ENCODE data around the gene AQP3. TPM values are rescaled to one million over a fixed set of nuclear protein-coding genes. Genes with fewer than 3 reads are reported as not detected.
"Not testable (repeated sequence)": the region's sequence is repeated elsewhere in the genome, so short reads cannot be mapped to it uniquely, and the experiment has no call there.

Gene AQP3
- polyA plus RNA-seq (2013) = 10.4 and 11.8 TPM in 2 replicates

DNA sequence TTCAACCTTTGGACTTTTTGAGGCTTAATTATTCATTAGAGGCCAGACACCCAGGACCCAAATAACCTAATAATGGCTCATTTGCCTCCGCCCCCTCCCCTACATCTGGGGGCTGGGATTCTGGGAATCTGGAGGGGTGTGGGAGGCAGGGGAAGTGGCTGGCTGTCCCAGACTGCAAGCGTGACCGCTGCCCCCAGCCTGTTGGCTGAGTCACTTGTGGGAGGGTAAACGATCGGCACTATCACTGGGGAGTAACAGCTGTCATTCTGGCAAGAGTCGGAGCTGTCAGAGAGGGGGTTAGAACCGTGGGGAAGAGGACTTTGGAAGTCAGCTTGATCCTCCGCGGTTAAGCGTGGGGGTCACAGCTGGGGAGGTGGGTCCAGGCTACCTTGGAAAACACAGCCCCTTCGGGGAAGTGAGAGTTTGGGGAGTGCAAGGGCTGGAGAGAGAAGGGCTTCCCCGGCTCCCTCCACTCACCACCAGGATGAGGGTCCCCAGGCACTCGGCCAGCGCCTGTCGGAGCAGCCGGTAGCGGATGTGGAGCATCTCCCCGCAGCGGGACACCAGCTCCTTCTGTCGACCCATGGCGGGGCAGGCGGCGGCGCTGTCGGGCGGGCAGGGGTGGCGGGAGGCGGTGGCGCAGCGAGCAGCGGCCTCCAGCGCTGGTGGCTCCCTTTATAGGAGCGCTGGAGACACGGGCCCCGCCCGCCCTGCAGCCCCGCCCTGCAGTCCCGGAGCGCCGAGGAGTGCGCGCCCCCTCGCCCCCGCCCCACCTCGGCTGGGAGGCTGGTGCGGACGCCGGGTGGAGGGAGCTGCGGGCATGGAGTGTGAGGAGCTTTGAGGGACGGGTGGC is at the start of gene AQP3:
Gene AQP3 (minus strand): TSS at position 648 of the 853 bp plus-strand sequence. CDS start 63 bp downstream, at position 585.
- Histone ChIP-seq H4K91ac (ENCODE audit: low read depth, low read length) (no peak within 1 kb of the TSS), H2BK120ac (ENCODE audit: insufficient read depth, low read length, poor library complexity) (no peak within 1 kb of the TSS), H3K36me3 (ENCODE audit: control insufficient read depth in 1 of 2, insufficient read depth in 2 of 2, low read length in 2 of 2) (no peaks in the 10 kb centered on the region), H3K79me2 (ENCODE audit: control insufficient read depth, insufficient read depth, low read length, poor library complexity) (no peaks in the 10 kb centered on the region), H3K4me3 (ENCODE audit: low read depth, low read length) (peak within 1 kb of the TSS; percentile 0), H3K4me1 (ENCODE audit: control insufficient read depth in 1 of 2, insufficient read depth in 2 of 2, low read length in 2 of 2) (peaks cover 14 to 20% of the 10 kb centered on the region in 2 experiments), H3K9ac (ENCODE audit: low read length) (no peak within 1 kb of the TSS), H2BK5ac (ENCODE audit: low read depth, low read length, poor library complexity) (no peak within 1 kb of the TSS), H4K8ac (ENCODE audit: low read depth, low read length) (no peak within 1 kb of the TSS), H3K14ac (ENCODE audit: low read length) (no peak within 1 kb of the TSS), H2BK12ac (ENCODE audit: low read length) (no peak within 1 kb of the TSS), H2AFZ (ENCODE audit: insufficient read depth, low read length, poor library complexity) (no peak within 1 kb of the TSS), H3K27ac (ENCODE audit: low read depth, low read length) (no peak within 1 kb of the TSS), H2AK5ac (ENCODE audit: low read length) (no peak within 1 kb of the TSS), H3K27me3 (ENCODE audit: insufficient read depth, low read length) (peaks cover 4% of the 10 kb centered on the region), H3K9me3 (ENCODE audit: insufficient read depth, low read depth, low read length) (no peaks in the 10 kb centered on the region), H3K23ac (ENCODE audit: low read length) (no peak within 1 kb of the TSS), H3K18ac (ENCODE audit: low read length) (no peak within 1 kb of the TSS), H3K4ac (ENCODE audit: low read depth, low read length) (no peak within 1 kb of the TSS), H3K79me1 (ENCODE audit: low read length) (no peaks in the 10 kb centered on the region), H4K12ac (ENCODE audit: low read depth, low read length) (no peak within 1 kb of the TSS), H3K4me2 (ENCODE audit: low read length) (peak within 1 kb of the TSS; percentile 69)
- no CpG with 5 or more reads among the region's 50 CpGs for WGBS (ENCODE audit: extremely low coverage, insufficient coverage, insufficient read length)
- DNase-seq = peak; percentile 30 to 65

DNA sequence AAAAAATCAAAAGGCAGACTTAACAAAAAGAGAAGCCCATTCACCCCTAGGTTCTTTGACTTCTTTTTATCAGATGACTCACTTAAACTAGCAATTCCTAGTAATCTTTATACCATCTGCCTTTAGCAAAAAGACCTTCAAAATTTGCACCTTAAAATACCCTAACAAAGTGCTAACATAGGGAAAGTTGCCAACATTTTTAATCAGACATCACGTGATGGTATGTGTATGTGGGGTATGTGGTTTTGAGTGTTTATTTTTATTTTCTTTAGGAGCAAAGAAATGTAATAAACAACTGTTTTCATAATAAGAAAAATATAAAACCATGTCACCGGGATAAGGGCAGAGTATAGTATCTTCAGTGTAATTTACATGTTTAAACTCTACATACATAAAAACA is 46.4 kb upstream of the AQP3 start:
- WGBS (ENCODE audit: extremely low coverage, insufficient coverage, insufficient read length) = no CpG with 5 or more reads among the region's 2 CpGs

DNA sequence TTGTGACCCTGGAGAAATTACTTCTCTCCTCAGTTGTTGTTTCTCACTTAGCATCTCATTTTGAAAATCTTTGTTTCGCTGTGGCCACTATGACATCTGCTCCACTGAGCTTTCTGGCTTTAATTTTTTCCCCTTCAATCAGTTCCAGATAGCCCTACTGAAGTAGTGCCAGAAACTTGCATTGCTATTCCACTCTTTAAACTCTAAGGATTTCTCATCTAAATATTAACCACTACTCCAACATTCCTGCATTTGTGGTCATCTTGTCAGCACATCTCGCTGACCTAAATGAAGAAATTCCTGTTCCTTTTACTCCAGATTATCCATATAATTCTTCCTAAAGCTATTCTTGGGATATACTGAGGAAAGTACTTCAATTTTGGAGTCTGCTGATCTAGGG is 41.7 kb upstream of the AQP3 start:
- Histone ChIP-seq H2BK120ac (ENCODE audit: insufficient read depth, low read length, poor library complexity) (no peak overlapping the region), H3K79me1 (ENCODE audit: low read length) (no peaks in the 10 kb centered on the region), H4K91ac (ENCODE audit: low read depth, low read length) (no peak overlapping the region), H3K18ac (ENCODE audit: low read length) (no peak overlapping the region), H3K4me1 (ENCODE audit: control insufficient read depth in 1 of 2, insufficient read depth in 2 of 2, low read length in 2 of 2) (no peaks in the 10 kb centered on the region), H3K9ac (ENCODE audit: low read length) (no peak overlapping the region), H2BK5ac (ENCODE audit: low read depth, low read length, poor library complexity) (no peak overlapping the region), H3K27me3 (ENCODE audit: insufficient read depth, low read length) (no peaks in the 10 kb centered on the region), H3K23ac (ENCODE audit: low read length) (no peak overlapping the region), H4K8ac (ENCODE audit: low read depth, low read length) (no peak overlapping the region), H3K27ac (ENCODE audit: low read depth, low read length) (no peak overlapping the region), H2AK5ac (ENCODE audit: low read length) (no peak overlapping the region), H3K36me3 (ENCODE audit: control insufficient read depth in 1 of 2, insufficient read depth in 2 of 2, low read length in 2 of 2) (no peaks in the 10 kb centered on the region), H2AFZ (ENCODE audit: insufficient read depth, low read length, poor library complexity) (no peak overlapping the region), H2BK12ac (ENCODE audit: low read length) (no peak overlapping the region), H3K4me3 (ENCODE audit: low read depth, low read length) (no peak overlapping the region), H3K9me3 (ENCODE audit: insufficient read depth, low read depth, low read length) (no peaks in the 10 kb centered on the region), H4K12ac (ENCODE audit: low read depth, low read length) (no peak overlapping the region), H3K4me2 (ENCODE audit: low read length) (no peak overlapping the region), H3K14ac (ENCODE audit: low read length) (no peak overlapping the region), H3K79me2 (ENCODE audit: control insufficient read depth, insufficient read depth, low read length, poor library complexity) (no peaks in the 10 kb centered on the region), H3K4ac (ENCODE audit: low read depth, low read length) (no peak overlapping the region)
- WGBS (ENCODE audit: extremely low coverage, insufficient coverage, insufficient read length) = no CpG with 5 or more reads among the region's 2 CpGs
- DNase-seq = no peak

More for the DNA sequence above, 46.4 kb upstream of the AQP3 start:
- not testable (repeated sequence) for H2BK120ac ChIP-seq (ENCODE audit: insufficient read depth, low read length, poor library complexity); H3K14ac ChIP-seq (ENCODE audit: low read length); H4K91ac ChIP-seq (ENCODE audit: low read depth, low read length); H3K27ac ChIP-seq (ENCODE audit: low read depth, low read length); H4K8ac ChIP-seq (ENCODE audit: low read depth, low read length); H3K27me3 ChIP-seq (ENCODE audit: insufficient read depth, low read length); H3K9me3 ChIP-seq (ENCODE audit: insufficient read depth, low read depth, low read length); H2AFZ ChIP-seq (ENCODE audit: insufficient read depth, low read length, poor library complexity); DNase-seq; H3K4ac ChIP-seq (ENCODE audit: low read depth, low read length); H2BK5ac ChIP-seq (ENCODE audit: low read depth, low read length, poor library complexity); H4K12ac ChIP-seq (ENCODE audit: low read depth, low read length); H3K9ac ChIP-seq (ENCODE audit: low read length); H3K36me3 ChIP-seq (ENCODE audit: control insufficient read depth in 1 of 2, insufficient read depth in 2 of 2, low read length in 2 of 2); H3K18ac ChIP-seq (ENCODE audit: low read length); H3K79me2 ChIP-seq (ENCODE audit: control insufficient read depth, insufficient read depth, low read length, poor library complexity); H3K4me2 ChIP-seq (ENCODE audit: low read length); H2AK5ac ChIP-seq (ENCODE audit: low read length); H3K4me1 ChIP-seq (ENCODE audit: control insufficient read depth in 1 of 2, insufficient read depth in 2 of 2, low read length in 2 of 2); H3K4me3 ChIP-seq (ENCODE audit: low read depth, low read length); H3K79me1 ChIP-seq (ENCODE audit: low read length); H2BK12ac ChIP-seq (ENCODE audit: low read length); H3K23ac ChIP-seq (ENCODE audit: low read length)

DNA sequence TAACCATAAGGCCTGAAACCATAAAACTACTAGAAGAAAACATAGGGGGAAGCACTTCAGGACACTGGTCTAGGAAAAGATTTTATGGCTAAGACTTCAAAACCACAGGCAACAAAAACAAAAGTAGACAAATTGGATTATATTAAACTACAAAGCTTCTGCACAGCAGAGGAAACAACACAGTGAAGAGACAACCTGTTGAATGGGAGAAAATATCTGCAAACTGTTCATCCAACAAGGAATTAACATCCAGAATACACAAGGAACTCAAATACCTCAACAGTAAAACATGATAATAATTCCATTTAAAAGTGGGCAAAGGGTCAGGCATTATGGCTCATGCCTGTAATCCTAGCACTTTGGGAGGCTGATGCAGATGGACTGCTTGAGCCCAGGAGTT is 37.9 kb upstream of the AQP3 start:
- H2BK12ac ChIP-seq (ENCODE audit: low read length); H2AFZ ChIP-seq (ENCODE audit: insufficient read depth, low read length, poor library complexity); H3K4me1 ChIP-seq (ENCODE audit: control insufficient read depth in 1 of 2, insufficient read depth in 2 of 2, low read length in 2 of 2); H2AK5ac ChIP-seq (ENCODE audit: low read length); H3K79me2 ChIP-seq (ENCODE audit: control insufficient read depth, insufficient read depth, low read length, poor library complexity); H3K9ac ChIP-seq (ENCODE audit: low read length); H3K14ac ChIP-seq (ENCODE audit: low read length); H4K8ac ChIP-seq (ENCODE audit: low read depth, low read length); H3K4ac ChIP-seq (ENCODE audit: low read depth, low read length); H3K27me3 ChIP-seq (ENCODE audit: insufficient read depth, low read length); H2BK120ac ChIP-seq (ENCODE audit: insufficient read depth, low read length, poor library complexity); H3K36me3 ChIP-seq (ENCODE audit: control insufficient read depth in 1 of 2, insufficient read depth in 2 of 2, low read length in 2 of 2); DNase-seq; H3K18ac ChIP-seq (ENCODE audit: low read length); H3K4me2 ChIP-seq (ENCODE audit: low read length); H4K12ac ChIP-seq (ENCODE audit: low read depth, low read length); H3K79me1 ChIP-seq (ENCODE audit: low read length); H3K4me3 ChIP-seq (ENCODE audit: low read depth, low read length); H2BK5ac ChIP-seq (ENCODE audit: low read depth, low read length, poor library complexity); H3K23ac ChIP-seq (ENCODE audit: low read length); H3K9me3 ChIP-seq (ENCODE audit: insufficient read depth, low read depth, low read length); H4K91ac ChIP-seq (ENCODE audit: low read depth, low read length); H3K27ac ChIP-seq (ENCODE audit: low read depth, low read length): not testable (repeated sequence)

Data from trophoblast cell (in vitro differentiated cells and primary cell).